Esophagus (tissue), 2 donors: ENCODE results near the gene LRRIQ4. TPM values are rescaled to one million over a fixed set of nuclear protein-coding genes. Genes with fewer than 3 reads are reported as not detected.

ENCODE experiments used
- H3K27ac ChIP-seq, 2 donors: one replicate each; pipeline ENCODE4 v1.5.1; 2013; ENCODE audit warnings: low read depth in 2 of 2, mild to moderate bottlenecking in 2 of 2, inconsistent platforms in 1 of 2, low read length in 1 of 2, moderate library complexity in 1 of 2
- H3K27me3 ChIP-seq, 2 donors: one replicate each; pipeline ENCODE4 v1.6.1; 2013; ENCODE audit warnings: low read length in 2 of 2, control low read depth in 1 of 2, mild to moderate bottlenecking in 1 of 2; ENCODE audit not compliant: insufficient read depth in 2 of 2, control insufficient read depth in 1 of 2
- H3K36me3 ChIP-seq, 2 donors: one replicate each; pipeline ENCODE4 v1.6.1; 2013; ENCODE audit warnings: low read length in 1 of 2; ENCODE audit not compliant: control insufficient read depth in 2 of 2, insufficient read depth in 2 of 2
- H3K4me1 ChIP-seq, 2 donors: one replicate each; pipeline ENCODE4 v1.6.1; 2013; ENCODE audit warnings: low read length in 1 of 2; ENCODE audit not compliant: control insufficient read depth in 2 of 2, insufficient read depth in 2 of 2
- H3K4me3 ChIP-seq, 2 donors: one replicate each; pipeline ENCODE4 v1.5.1; 2013; ENCODE audit warnings: low read length in 2 of 2, mild to moderate bottlenecking in 2 of 2, low read depth in 1 of 2, moderate library complexity in 1 of 2
- H3K9me3 ChIP-seq, 2 donors: one replicate each; pipeline ENCODE4 v1.6.1; 2013; ENCODE audit warnings: mild to moderate bottlenecking in 2 of 2, low read depth in 1 of 2, low read length in 1 of 2, moderate library complexity in 1 of 2; ENCODE audit not compliant: control insufficient read depth in 2 of 2, insufficient read depth in 1 of 2
- WGBS, 2 donors: extraction: QIAGEN DNeasy Blood & Tissue Kit; methylation state at CpG; one replicate each; pipeline ENCODE4 v1.1.7; 2013; 5-methylcytosine and 5-hydroxymethylcytosine counted together
- polyA plus RNA-seq, 2 donors: library from polyadenylated mRNA; stranded (reverse); fragments of 200-250 nt; gene quantifications; one replicate each; pipeline ENCODE4 v1.2.3, GENCODE V29; 2013
- donor health status: healthy with polysubstance abuse.
- donor health status: Bipolar disorder and iron deficiency.

The LRRIQ4 gene
- polyA plus RNA-seq, 2 donors = not detected

DNA sequence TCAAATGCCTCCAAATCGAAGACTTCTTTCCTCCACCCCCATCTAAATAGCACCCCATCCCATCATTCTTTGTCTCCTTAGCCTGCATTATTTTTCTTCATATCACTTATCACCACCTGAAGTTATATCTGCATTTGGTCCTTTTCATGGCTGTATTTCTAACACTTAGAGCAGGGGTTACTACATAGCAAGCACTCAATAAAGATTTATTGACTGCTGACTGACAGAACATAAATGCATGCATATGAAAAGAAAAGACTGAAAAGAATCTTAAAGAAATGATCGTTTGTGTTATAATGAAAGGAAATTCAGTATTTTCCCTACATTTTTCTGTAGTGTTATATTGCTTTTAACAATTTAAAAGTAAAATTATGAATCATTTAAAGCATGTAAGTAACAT is 55.7 kb downstream of the LRRIQ4 start:
- no peaks in the 10 kb centered on the region for H3K4me1 ChIP-seq
- H3K9me3 ChIP-seq = no peaks in the 10 kb centered on the region
- no peak overlapping the region for H3K27ac ChIP-seq
- WGBS, 2 donors = 71 to 73% methylated on average over 2 of the region's 2 CpGs
- no peaks in the 10 kb centered on the region for H3K27me3 ChIP-seq
- no peaks in the 10 kb centered on the region for H3K36me3 ChIP-seq
- no peak overlapping the region for H3K4me3 ChIP-seq

DNA sequence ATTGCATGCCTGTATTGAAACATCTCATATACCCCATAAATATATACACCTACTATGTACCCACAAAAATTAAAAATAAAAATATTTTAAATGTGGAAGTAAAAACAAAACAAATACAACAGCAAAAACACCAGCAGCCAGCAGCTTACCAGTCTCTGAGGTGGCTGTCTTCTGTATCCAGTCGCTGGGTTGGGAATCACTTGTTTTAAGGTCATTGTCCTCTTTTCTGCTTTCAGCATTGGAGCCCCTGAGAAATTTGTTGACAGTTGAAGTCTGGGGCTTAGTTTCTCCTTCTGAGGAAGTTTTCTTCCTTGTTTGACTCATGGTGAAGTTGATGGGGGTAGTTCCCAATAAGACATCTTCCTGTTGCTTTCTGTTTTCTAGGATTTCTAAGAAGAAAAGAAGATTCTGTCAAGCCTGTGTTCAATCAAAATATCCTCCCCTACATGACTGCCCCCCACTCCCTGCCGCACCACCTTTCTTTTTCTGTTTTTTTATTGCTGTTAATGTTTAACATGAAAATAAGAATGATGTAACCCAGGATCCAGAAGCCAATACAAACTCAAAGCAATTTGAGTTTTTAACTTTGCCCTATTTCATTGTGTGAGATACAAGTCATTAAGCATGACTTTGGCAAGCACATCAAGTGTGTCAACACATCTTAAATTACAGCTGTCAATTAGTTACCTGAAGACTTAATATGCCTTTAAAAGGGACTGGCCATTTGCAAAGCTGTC is 57.0 kb downstream of the LRRIQ4 start, which contains the start of gene LRRC31:
TSS of gene LRRC31 (minus strand) at position 452 of the 737 bp plus-strand sequence. CDS start at position 324, 128 bp downstream.
- WGBS, 2 donors = 56 to 67% methylated on average over 2 of the region's 2 CpGs
- no peak within 1 kb of the TSS for H3K4me3 ChIP-seq
- H3K36me3 ChIP-seq = no peaks in the 10 kb centered on the region
- no peaks in the 10 kb centered on the region for H3K9me3 ChIP-seq
- H3K27ac ChIP-seq = no peak within 1 kb of the TSS
- H3K27me3 ChIP-seq = no peaks in the 10 kb centered on the region
- no peaks in the 10 kb centered on the region for H3K4me1 ChIP-seq

DNA sequence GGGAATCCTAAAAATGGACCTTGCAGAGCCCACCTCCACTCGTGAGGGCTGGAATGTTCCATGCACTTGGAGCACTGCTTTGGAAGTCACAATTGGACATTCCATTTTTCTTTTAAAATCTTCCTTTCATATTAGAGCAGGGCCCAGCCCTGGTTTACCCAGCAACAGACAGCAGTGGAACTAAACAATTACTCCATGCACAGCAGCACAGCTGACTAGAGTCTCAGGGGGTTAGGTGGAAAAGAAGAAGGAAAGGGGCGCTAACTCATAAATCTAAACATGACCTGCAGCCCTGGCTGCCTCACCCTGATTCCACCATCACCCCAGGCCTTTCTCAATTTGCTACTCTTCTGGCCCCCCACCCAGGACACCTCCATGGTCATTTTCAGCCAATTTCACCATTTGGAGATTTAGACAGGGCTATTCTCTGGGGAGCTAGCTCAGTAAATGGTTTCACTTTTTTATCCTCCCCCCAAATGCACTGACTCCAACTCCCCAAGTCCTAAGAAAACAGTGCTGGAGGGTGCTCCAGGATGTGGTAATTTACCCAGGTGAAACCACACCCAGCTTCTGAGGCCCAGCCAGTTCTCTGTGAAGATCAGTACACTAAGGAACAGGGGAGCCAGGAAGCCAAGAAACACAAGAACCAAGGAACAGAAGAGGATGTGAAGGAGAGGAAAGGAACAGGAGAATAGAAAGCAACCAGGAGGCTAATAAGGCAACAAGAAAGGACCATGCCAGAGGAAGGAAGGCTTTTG is 58.6 kb downstream of the LRRIQ4 start:
- H3K36me3 ChIP-seq = no peaks in the 10 kb centered on the region
- no peaks in the 10 kb centered on the region for H3K27me3 ChIP-seq
- H3K4me1 ChIP-seq = no peaks in the 10 kb centered on the region
- H3K9me3 ChIP-seq = no peaks in the 10 kb centered on the region
- no peak overlapping the region for H3K27ac ChIP-seq
- H3K4me3 ChIP-seq = no peak overlapping the region
- WGBS, 2 donors = 77 to 86% methylated on average over 2 of the region's 2 CpGs

DNA sequence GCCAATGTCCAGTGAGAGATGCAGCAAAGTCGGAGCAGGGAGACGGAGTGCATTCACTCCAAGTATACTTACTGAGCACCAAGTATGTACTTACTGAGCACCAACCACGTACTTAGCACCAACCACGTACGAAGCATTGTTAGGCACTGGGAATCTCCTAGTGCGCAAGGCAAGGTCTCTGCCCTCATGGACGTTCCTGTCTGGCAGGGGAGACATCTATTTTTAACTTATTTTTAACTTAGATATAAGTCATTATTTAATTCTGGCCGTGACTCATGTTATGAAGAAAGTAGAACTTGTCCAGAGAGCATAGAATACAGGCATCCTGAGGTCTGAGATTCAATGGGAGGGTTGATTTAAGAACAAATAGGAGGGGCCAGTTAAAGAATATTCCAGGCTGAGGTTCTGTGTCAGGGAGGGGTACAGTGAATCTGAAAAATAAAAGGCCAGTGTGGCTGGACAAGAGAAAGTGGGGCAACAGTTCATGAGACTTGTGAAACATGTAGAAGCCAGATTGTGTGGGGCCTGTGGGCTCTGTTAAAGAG is 66.4 kb downstream of the LRRIQ4 start:
- Histone ChIP-seq H3K27me3 (no peaks in the 10 kb centered on the region), H3K4me3 (no peak overlapping the region), H3K4me1 (no peaks in the 10 kb centered on the region), H3K27ac (no peak overlapping the region), H3K9me3 (no peaks in the 10 kb centered on the region), H3K36me3 (no peaks in the 10 kb centered on the region)
- 74 to 85% methylated on average over 8 of the region's 8 CpGs for WGBS, 2 donors

- H3K36me3 ChIP-seq = no peaks in the 10 kb centered on the region
- H3K27ac ChIP-seq = no peak overlapping the region
Measured at GRCh38 chr3:169879845-169880575, 67.3 kb downstream of the LRRIQ4 start.

GRCh38 chr3:169880576-169881250 is 68.0 kb downstream of the LRRIQ4 start:
- Histone ChIP-seq H3K27me3 (no peaks in the 10 kb centered on the region), H3K27ac (no peak overlapping the region)

More at GRCh38 chr3:169879845-169880575, 67.3 kb downstream of the LRRIQ4 start:
- Histone ChIP-seq H3K4me1 (no peaks in the 10 kb centered on the region), H3K9me3 (no peaks in the 10 kb centered on the region), H3K4me3 (no peak overlapping the region), H3K27me3 (no peaks in the 10 kb centered on the region)
- 63 to 69% methylated on average over 3 of the region's 3 CpGs for WGBS, 2 donors

GRCh38 chr3:169886671-169887070 is 74.0 kb downstream of the LRRIQ4 start:
- no peak overlapping the region for H3K27ac ChIP-seq
- H3K4me3 ChIP-seq = no peak overlapping the region
- H3K36me3 ChIP-seq = no peaks in the 10 kb centered on the region
- WGBS, 2 donors = 27 to 42% methylated on average over 5 of the region's 5 CpGs
- no peaks in the 10 kb centered on the region for H3K27me3 ChIP-seq
- H3K4me1 ChIP-seq = no peaks in the 10 kb centered on the region
- no peaks in the 10 kb centered on the region for H3K9me3 ChIP-seq

More at GRCh38 chr3:169880576-169881250, 68.0 kb downstream of the LRRIQ4 start:
- Histone ChIP-seq H3K4me3 (no peak overlapping the region), H3K9me3 (no peaks in the 10 kb centered on the region), H3K36me3 (no peaks in the 10 kb centered on the region), H3K4me1 (no peaks in the 10 kb centered on the region)
- WGBS, 2 donors = 77 to 81% methylated on average over 4 of the region's 4 CpGs
